HCT116 (cell line): ENCODE results near the gene TPO. TPM values are rescaled to one million over a fixed set of nuclear protein-coding genes. Genes with fewer than 3 reads are reported as not detected.

Experiments used
- ATAC-seq: fragments of 200-7000 bp; cut with Tn5 transposase; 2 replicates; pipeline ENCODE4 v1.9.1; 2020; ENCODE audit warnings: mild to moderate bottlenecking, moderate library complexity
- BruUV-seq: library from RNA; stranded (reverse); fragments of 400-500 nt; replicated peaks from 2 replicates; lab custom pipeline; 2021; lab: Mats Ljungman, UMichigan
- CTCF ChIA-PET: fragments of 300-600 bp; sonication (Branson Sonifier 250); formaldehyde crosslinking; loops from one replicate; lab custom pipeline; 2021; ENCODE audit warnings: antibody characterized with exemption; lab: Charles Lee
- POLR2A ChIA-PET: fragments of 300-600, 350-600 bp; sonication (Branson Sonifier 250); formaldehyde crosslinking; loops from one replicate; lab custom pipeline; 2021; ENCODE audit warnings: antibody characterized with exemption; lab: Charles Lee
- RAD21 ChIA-PET, 2 experiments: fragments of 300-600 bp; sonication (Branson Sonifier 250); formaldehyde crosslinking; loops; one replicate each; lab custom pipeline; 2023; ENCODE audit warnings: low total read pairs in 2 of 2; ENCODE audit not compliant: uncharacterized antibody in 2 of 2, unreplicated experiment in 2 of 2, low non-redundant PET in 1 of 2; lab: Charles Lee
- DNase-seq: peaks from one replicate; pipeline ENCODE4 v3.0.0-alpha.2; 2010; ENCODE audit warnings: low read depth, low spot score
- H2AFZ ChIP-seq: fragments of 200-600 bp; shearing (Covaris generic), sonication (generic); 2 replicates; pipeline ENCODE4 v1.6.1; 2017; ENCODE audit warnings: low read depth, mixed run types, mixed read lengths, antibody characterized with exemption, low read length; ENCODE audit not compliant: poor library complexity, severe bottlenecking
- H3K27ac ChIP-seq: 2 replicates; pipeline ENCODE4 v1.5.1; 2012; ENCODE audit warnings: low read depth, low read length
- H3K27me3 ChIP-seq: fragments of 200-600 bp; sonication (generic); 2 replicates; pipeline ENCODE4 v1.6.1; 2016; ENCODE audit warnings: mixed run types, low read length, mixed read lengths; ENCODE audit not compliant: insufficient read depth
- H3K36me3 ChIP-seq, 2 experiments: fragments of 200-500 bp in 1 of 2; fragments of 200-600 bp in 1 of 2; sonication (Bioruptor generic) in 1 of 2; sonication (generic) in 1 of 2; 2 replicates each; pipeline versions ENCODE4 v1.5.1 to v1.6.1; 2014 to 2016; ENCODE audit warnings: low read length in 2 of 2, inconsistent platforms in 1 of 2, mixed read lengths in 1 of 2, mixed run types in 1 of 2; ENCODE audit not compliant: insufficient read depth in 2 of 2, control insufficient read depth in 1 of 2
- H3K4me1 ChIP-seq, 2 experiments: fragments of 200-600 bp in 1 of 2; sonication (generic) in 1 of 2; 2 replicates each; pipeline versions ENCODE4 v1.5.1 to v1.6.1; 2012 to 2017; ENCODE audit warnings: low read length in 2 of 2, inconsistent platforms in 1 of 2, mild to moderate bottlenecking in 1 of 2, mixed read lengths in 1 of 2, mixed run types in 1 of 2, moderate library complexity in 1 of 2; ENCODE audit not compliant: insufficient read depth in 2 of 2, control insufficient read depth in 1 of 2
- H3K4me2 ChIP-seq: fragments of 200-600 bp; sonication (generic); 2 replicates; pipeline ENCODE4 v1.6.1; 2017; ENCODE audit warnings: mixed run types, low read length, mixed read lengths
- H3K4me3 ChIP-seq, 2 experiments: fragments of 200-600 bp in 1 of 2; sonication (generic) in 1 of 2; replicated peaks in 1 of 2; 2 replicates each; pipeline ENCODE4 v1.5.1; 2011 to 2016; ENCODE audit warnings: low read length in 2 of 2, control low read depth in 1 of 2, low read depth in 1 of 2, mild to moderate bottlenecking in 1 of 2, mixed read lengths in 1 of 2, mixed run types in 1 of 2
- H3K79me2 ChIP-seq: fragments of 200-600 bp; sonication (generic); 2 replicates; pipeline ENCODE4 v1.6.1; 2017; ENCODE audit warnings: mild to moderate bottlenecking, mixed run types, low read length, moderate library complexity, mixed read lengths; ENCODE audit not compliant: insufficient read depth
- H3K9ac ChIP-seq: fragments of 200-600 bp; sonication (generic); 2 replicates; pipeline ENCODE4 v1.6.1; 2016; ENCODE audit warnings: low read length, mixed read lengths
- H3K9me2 ChIP-seq: fragments of 200-600 bp; sonication (generic), shearing (Covaris generic); 2 replicates; pipeline ENCODE4 v1.6.1; 2017; ENCODE audit warnings: mixed run types, mild to moderate bottlenecking, moderate library complexity; ENCODE audit not compliant: insufficient read depth
- H3K9me3 ChIP-seq, 2 experiments: fragments of 200-500 bp in 1 of 2; fragments of 200-600 bp in 1 of 2; sonication (Bioruptor generic) in 1 of 2; sonication (generic) in 1 of 2; 2 replicates each; pipeline ENCODE4 v1.6.1; 2014 to 2017; ENCODE audit warnings: low read length in 2 of 2, mixed read lengths in 2 of 2, inconsistent platforms in 1 of 2, low read depth in 1 of 2, mild to moderate bottlenecking in 1 of 2, mixed run types in 1 of 2, moderate library complexity in 1 of 2; ENCODE audit not compliant: control insufficient read depth in 1 of 2, insufficient read depth in 1 of 2
- H4K20me1 ChIP-seq: fragments of 200-600 bp; sonication (generic), shearing (Covaris generic); 2 replicates; pipeline ENCODE4 v1.6.1; 2017; ENCODE audit warnings: mixed run types, mild to moderate bottlenecking, moderate library complexity; ENCODE audit not compliant: insufficient read depth
- CBX3 ChIP-seq: IDR thresholded peaks from 2 replicates; pipeline ENCODE4 v1.6.1; 2012; ENCODE audit warnings: low read depth
- ELF1 ChIP-seq: IDR thresholded peaks from 2 replicates; pipeline ENCODE4 v1.6.1; 2012; ENCODE audit warnings: low read depth, borderline replicate concordance
- EZH2phosphoT487 ChIP-seq: fragments of 200-600 bp; IDR thresholded peaks from 2 replicates; pipeline ENCODE4 v1.6.1; 2018; ENCODE audit warnings: antibody characterized with exemption, borderline replicate concordance
- FOSL1 ChIP-seq: IDR thresholded peaks from 2 replicates; pipeline ENCODE4 v1.6.1; 2012; ENCODE audit warnings: low read depth
- POLR2A ChIP-seq: IDR thresholded peaks from 2 replicates; pipeline ENCODE4 v1.7.0; 2011; ENCODE audit warnings: borderline replicate concordance; ENCODE audit not compliant: insufficient read depth, insufficient read length; ENCODE audit errors: extremely low read depth
- POLR2AphosphoS5 ChIP-seq: IDR thresholded peaks from 2 replicates; pipeline ENCODE4 v1.6.1; 2011; ENCODE audit warnings: mild to moderate bottlenecking, low read depth, low read length, moderate library complexity
- RAD21 ChIP-seq: IDR thresholded peaks from 2 replicates; pipeline ENCODE4 v1.6.1; 2012; ENCODE audit warnings: low read depth, mild to moderate bottlenecking
- SIN3A ChIP-seq: IDR thresholded peaks from 2 replicates; pipeline ENCODE4 v1.6.1; 2012; ENCODE audit warnings: low read depth
- SP1 ChIP-seq: IDR thresholded peaks from 2 replicates; pipeline ENCODE4 v1.6.1; 2012; ENCODE audit warnings: low read depth
- YY1 ChIP-seq: IDR thresholded peaks from 2 replicates; pipeline ENCODE4 v1.6.1; 2011; ENCODE audit warnings: low read length, low read depth, moderate library complexity, mild to moderate bottlenecking; ENCODE audit not compliant: insufficient replicate concordance; ENCODE audit errors: extremely low read depth
- ZFX ChIP-seq: fragments of 450-650 bp; IDR thresholded peaks from 2 replicates; pipeline ENCODE4 v1.6.1; 2017
- intact Hi-C: fragments of 100-400 bp; cut with micrococcal nuclease; formaldehyde crosslinking; loops from 2 replicates; pipeline ENCODE4 v1.10.0; 2022
- total RNA-seq: library from RNA; stranded (reverse); gene quantifications from one replicate; pipeline ENCODE4 v1.2.1, GENCODE V29; 2021; ENCODE audit not compliant: unreplicated experiment
- TF ChIP-seq, protein P1 (sequence below), 3 experiments: fragments of 200-600 bp in 1 of 3; sonication (generic) in 1 of 3; IDR thresholded peaks in 2 of 3; conservative IDR thresholded peaks in 1 of 3; 2 replicates each; pipeline ENCODE4 v1.5.1; 2012 to 2017; ENCODE audit warnings: low read depth in 2 of 3, low read length in 2 of 3, antibody characterized with exemption in 1 of 3, borderline replicate concordance in 1 of 3, control low read depth in 1 of 3, mild to moderate bottlenecking in 1 of 3, mixed read lengths in 1 of 3, mixed run types in 1 of 3, moderate library complexity in 1 of 3; ENCODE audit not compliant: insufficient read depth in 1 of 3
- TF ChIP-seq, protein P2 (sequence below): IDR thresholded peaks from 2 replicates; pipeline ENCODE4 v1.6.1; 2011; ENCODE audit warnings: mild to moderate bottlenecking, low read length, moderate library complexity; ENCODE audit not compliant: insufficient replicate concordance; ENCODE audit errors: extremely low read depth

Gene TPO
- total RNA-seq, 1 experiment from 2014 or later: not detected

DNA sequence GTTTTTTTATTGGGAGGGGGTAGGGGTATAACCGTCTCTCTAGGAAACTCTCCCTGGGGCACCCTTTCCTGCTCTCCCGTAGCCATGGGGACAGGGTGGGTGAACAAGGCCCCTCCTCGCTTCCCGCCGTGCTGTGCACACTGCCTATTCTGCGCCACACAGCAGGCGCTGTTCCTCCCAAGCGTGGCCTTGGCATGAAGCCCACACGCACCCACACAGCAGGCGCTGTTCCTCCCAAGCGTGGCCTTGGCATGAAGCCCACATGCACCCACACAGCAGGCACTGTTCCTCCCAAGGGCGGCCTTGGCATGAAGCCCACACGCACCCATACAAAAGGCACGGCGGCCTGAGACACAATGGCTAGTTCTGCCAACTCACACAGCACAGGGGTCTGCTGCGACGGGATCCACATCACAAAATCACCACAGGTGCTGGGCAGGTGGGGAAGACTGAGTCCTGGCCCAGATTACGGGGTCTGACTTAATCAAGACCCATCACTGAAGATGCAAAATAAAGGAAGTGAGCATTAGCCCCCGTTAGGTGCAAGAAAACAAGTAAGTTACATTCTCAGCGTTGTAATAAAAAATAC is 46.6 kb upstream of the TPO start (continued):
- TF ChIP-seq ELF1: no peak
- no peak for TF ChIP-seq FOSL1

DNA sequence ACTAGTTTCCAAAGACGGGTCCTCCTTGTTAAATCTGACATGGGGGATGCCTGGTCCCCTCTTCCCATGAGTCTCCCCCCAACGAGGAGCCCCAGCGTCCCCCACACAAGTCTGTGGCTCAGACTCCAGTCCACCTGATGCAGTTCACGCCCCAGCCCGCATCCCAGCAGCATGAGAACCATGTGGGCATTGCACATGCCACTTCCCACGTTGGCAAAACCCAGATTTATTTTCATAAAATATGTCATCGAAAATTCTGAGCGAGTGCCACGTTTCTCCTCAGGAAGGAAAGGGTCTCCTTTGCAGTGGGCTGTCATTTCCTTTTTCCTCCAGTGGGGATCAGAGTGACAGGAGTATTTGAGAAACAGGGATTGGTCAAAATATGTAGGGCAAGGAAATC is 45.7 kb upstream of the TPO start:
- no peaks in the 10 kb centered on the region for H3K36me3 ChIP-seq
- no peaks in the 10 kb centered on the region for H4K20me1 ChIP-seq
- H3K79me2 ChIP-seq: no peaks in the 10 kb centered on the region
- H3K9me2 ChIP-seq: no peaks in the 10 kb centered on the region
- ATAC-seq (no peak), DNase-seq (no peak)
- intact Hi-C loops: no loop called here
- POLR2A ChIA-PET: no interaction called here
- RAD21 ChIA-PET: no interaction called here
- CTCF ChIA-PET: no interaction called here
- no peak overlapping the region for H3K9ac ChIP-seq
- no peak for TF ChIP-seq FOSL1
- TF ChIP-seq EZH2phosphoT487: no peak
- no peak for TF ChIP-seq POLR2AphosphoS5
- no peak for TF ChIP-seq YY1
- TF ChIP-seq SIN3A: no peak
- TF ChIP-seq ZFX: no peak
- no peak for TF ChIP-seq SP1
- TF ChIP-seq, protein P1, sequence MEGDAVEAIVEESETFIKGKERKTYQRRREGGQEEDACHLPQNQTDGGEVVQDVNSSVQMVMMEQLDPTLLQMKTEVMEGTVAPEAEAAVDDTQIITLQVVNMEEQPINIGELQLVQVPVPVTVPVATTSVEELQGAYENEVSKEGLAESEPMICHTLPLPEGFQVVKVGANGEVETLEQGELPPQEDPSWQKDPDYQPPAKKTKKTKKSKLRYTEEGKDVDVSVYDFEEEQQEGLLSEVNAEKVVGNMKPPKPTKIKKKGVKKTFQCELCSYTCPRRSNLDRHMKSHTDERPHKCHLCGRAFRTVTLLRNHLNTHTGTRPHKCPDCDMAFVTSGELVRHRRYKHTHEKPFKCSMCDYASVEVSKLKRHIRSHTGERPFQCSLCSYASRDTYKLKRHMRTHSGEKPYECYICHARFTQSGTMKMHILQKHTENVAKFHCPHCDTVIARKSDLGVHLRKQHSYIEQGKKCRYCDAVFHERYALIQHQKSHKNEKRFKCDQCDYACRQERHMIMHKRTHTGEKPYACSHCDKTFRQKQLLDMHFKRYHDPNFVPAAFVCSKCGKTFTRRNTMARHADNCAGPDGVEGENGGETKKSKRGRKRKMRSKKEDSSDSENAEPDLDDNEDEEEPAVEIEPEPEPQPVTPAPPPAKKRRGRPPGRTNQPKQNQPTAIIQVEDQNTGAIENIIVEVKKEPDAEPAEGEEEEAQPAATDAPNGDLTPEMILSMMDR (IDR thresholded peaks at IDR 0.05 in 2 of 3, conservative IDR thresholded peaks at IDR 0.05 in 1 of 3; ENCODE audit: borderline replicate concordance in 1 of 3, insufficient read depth in 1 of 3, low read depth in 2 of 3, low read length in 2 of 3): no peak
- TF ChIP-seq POLR2A: no peak
- TF ChIP-seq CBX3: no peak
- TF ChIP-seq RAD21: no peak
- TF ChIP-seq, protein P2, sequence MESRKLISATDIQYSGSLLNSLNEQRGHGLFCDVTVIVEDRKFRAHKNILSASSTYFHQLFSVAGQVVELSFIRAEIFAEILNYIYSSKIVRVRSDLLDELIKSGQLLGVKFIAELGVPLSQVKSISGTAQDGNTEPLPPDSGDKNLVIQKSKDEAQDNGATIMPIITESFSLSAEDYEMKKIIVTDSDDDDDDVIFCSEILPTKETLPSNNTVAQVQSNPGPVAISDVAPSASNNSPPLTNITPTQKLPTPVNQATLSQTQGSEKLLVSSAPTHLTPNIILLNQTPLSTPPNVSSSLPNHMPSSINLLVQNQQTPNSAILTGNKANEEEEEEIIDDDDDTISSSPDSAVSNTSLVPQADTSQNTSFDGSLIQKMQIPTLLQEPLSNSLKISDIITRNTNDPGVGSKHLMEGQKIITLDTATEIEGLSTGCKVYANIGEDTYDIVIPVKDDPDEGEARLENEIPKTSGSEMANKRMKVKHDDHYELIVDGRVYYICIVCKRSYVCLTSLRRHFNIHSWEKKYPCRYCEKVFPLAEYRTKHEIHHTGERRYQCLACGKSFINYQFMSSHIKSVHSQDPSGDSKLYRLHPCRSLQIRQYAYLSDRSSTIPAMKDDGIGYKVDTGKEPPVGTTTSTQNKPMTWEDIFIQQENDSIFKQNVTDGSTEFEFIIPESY: no peak
- TF ChIP-seq, all 23 proteins: peak for 0
- H3K9me3 ChIP-seq: no peaks in the 10 kb centered on the region
- no peak overlapping the region for H3K4me2 ChIP-seq
- H3K4me3 ChIP-seq: no peak overlapping the region
- H3K27ac ChIP-seq: no peak overlapping the region
- peaks cover 25% of the 10 kb centered on the region for H3K27me3 ChIP-seq
- H3K4me1 ChIP-seq: no peaks in the 10 kb centered on the region
- BruUV-seq: no TSS peak
- H2AFZ ChIP-seq: no peak overlapping the region
